Activated CD4-positive, CD25-positive, alpha-beta regulatory T cell treated with anti-CD3 and anti-CD28 coated beads, Interleukin-2, amount 50 U/mL, for 24 hours (primary cell): ENCODE results near the gene WDFY4.

ENCODE experiments used
- ATAC-seq, 2 donors: fragments of 150-1000 bp; cut with Tn5 transposase; one replicate each; pipeline ENCODE4 v1.10.0; 2021; ENCODE audit warnings: mild to moderate bottlenecking in 1 of 2, moderate library complexity in 1 of 2

The WDFY4 gene

GRCh38 chr10:49000437-49001398 lies 316.0 kb downstream of the WDFY4 start:
- ATAC-seq = no peak

GRCh38 chr10:49001402-49001801 lies 316.7 kb downstream of the WDFY4 start:
- no peak for ATAC-seq

GRCh38 chr10:49001870-49002672 lies 317.4 kb downstream of the WDFY4 start:
- no peak for ATAC-seq

GRCh38 chr10:49005270-49005669 lies 320.6 kb downstream of the WDFY4 start:
- no peak for ATAC-seq

- no peak for ATAC-seq
Measured at GRCh38 chr10:49007129-49007528, 322.5 kb downstream of the WDFY4 start.

GRCh38 chr10:49008091-49008490 lies 323.4 kb downstream of the WDFY4 start:
- no peak for ATAC-seq

GRCh38 chr10:49008505-49009198 lies 324.0 kb downstream of the WDFY4 start:
- no peak for ATAC-seq

GRCh38 chr10:49009199-49009979 lies 324.7 kb downstream of the WDFY4 start:
- ATAC-seq = no peak

GRCh38 chr10:49010295-49010694 lies 325.6 kb downstream of the WDFY4 start:
- no peak for ATAC-seq

- ATAC-seq = no peak
Measured at GRCh38 chr10:49010865-49011264, 326.2 kb downstream of the WDFY4 start.

GRCh38 chr10:49011756-49012155 lies 327.1 kb downstream of the WDFY4 start:
- no peak for ATAC-seq

GRCh38 chr10:49012603-49013002 lies 327.9 kb downstream of the WDFY4 start:
- no peak for ATAC-seq

- ATAC-seq = no peak
Measured at GRCh38 chr10:49015700-49016099, 331.0 kb downstream of the WDFY4 start.

GRCh38 chr10:49021685-49022084 lies 337.0 kb downstream of the WDFY4 start:
- ATAC-seq = no peak

- no peak for ATAC-seq
Measured at GRCh38 chr10:49023071-49023470, 338.4 kb downstream of the WDFY4 start.

- ATAC-seq = no peak
Measured at GRCh38 chr10:49023752-49024151, 339.1 kb downstream of the WDFY4 start.

GRCh38 chr10:49024484-49024883 lies 339.8 kb downstream of the WDFY4 start:
- ATAC-seq = no peak

- no peak for ATAC-seq
Measured at GRCh38 chr10:49025347-49025983, 340.8 kb downstream of the WDFY4 start.

GRCh38 chr10:49028639-49029038 lies 344.0 kb downstream of the WDFY4 start:
- no peak for ATAC-seq

GRCh38 chr10:49029666-49030065 lies 345.0 kb downstream of the WDFY4 start:
- ATAC-seq = no peak
